GM18909 (cell line): ENCODE results near the gene MACROD2.
"Not testable (repeated sequence)": the region's sequence is repeated elsewhere in the genome, so short reads cannot be mapped to it uniquely, and the experiment has no call there.

ENCODE experiments used
- ATAC-seq: cut with Tn5 transposase; IDR thresholded peaks from one replicate; pipeline ENCODE4 v1.9.1; 2021; ENCODE audit warnings: mild to moderate bottlenecking; ENCODE audit not compliant: unreplicated experiment, poor library complexity

The MACROD2 gene

DNA sequence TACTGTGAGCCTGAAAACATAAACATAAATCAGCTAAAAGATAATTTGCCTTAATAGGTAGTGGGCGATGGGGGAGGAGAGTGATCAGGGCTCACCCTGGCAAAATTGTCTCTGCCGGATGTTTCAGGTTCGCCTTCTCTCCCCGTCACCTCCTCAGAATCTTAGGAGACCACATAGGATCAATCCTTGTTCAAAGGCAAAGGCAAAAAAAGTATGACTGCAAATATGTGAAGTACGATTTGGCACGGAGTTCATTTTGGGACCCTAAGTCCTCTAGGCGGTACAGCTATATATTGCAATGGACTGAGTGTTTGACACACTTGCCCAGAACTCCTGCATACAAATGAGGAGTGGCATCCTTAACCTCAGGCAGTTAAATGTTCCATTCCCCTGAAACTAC, 991.3 kb downstream of the MACROD2 start:
- ATAC-seq = no peak

DNA sequence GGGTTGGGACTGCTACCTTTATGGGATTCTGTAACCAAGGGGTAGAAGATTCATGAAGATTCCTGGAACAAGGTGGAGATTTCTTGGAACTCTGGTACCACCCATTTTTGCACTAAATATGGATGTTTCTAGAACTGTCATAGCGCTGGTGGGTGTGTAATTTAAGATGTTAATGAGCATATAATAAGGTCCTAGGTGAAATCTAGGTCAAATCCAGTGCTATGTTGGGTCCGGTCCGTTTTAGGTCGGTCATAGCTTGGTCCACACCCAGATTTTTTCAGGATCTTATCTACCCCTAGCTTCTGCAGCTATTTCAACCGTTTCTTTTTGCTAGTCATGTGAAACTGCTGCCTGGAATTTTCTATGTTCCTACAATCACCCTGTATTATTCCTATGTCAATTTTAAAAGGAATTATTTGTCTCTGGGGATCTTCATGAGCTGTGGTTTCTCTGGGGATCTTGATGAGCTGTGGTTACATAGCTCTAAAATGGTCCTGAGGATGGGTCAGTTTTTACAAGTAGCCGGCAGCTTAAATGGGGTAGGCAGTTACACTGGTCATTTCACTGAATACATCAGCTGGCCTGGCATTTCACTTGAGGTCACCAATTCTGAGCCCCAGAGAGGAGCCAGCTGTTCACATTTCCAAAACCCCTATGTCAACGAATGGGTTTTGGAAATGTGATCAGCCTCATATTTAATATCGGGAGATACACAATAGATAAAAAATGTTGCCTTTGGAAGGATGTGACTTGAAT, 994.4 kb downstream of the MACROD2 start:
- no peak for ATAC-seq

DNA sequence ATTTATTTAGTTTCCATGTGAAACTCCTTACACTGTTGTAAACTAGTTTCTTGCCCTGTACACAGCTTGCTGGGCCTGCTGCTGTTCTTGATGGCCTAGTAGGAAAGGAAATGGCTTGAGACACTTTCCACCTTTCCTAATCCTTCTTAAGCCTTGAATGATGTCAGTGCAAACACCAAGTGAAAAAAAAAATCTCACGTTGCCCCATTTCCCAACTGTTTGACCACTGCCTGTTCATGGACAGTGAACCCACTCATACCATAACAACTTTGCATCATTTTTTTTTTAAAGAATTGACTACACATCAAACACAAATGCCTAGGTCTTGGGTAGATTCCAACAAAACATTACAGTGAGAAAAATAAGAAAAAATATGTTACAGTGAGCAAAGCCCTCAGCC, 995.7 kb downstream of the MACROD2 start:
- ATAC-seq = no peak

- ATAC-seq = no peak
These were observed 996.8 kb downstream of the MACROD2 start for GRCh38 chr20:14992153-14992552.

DNA sequence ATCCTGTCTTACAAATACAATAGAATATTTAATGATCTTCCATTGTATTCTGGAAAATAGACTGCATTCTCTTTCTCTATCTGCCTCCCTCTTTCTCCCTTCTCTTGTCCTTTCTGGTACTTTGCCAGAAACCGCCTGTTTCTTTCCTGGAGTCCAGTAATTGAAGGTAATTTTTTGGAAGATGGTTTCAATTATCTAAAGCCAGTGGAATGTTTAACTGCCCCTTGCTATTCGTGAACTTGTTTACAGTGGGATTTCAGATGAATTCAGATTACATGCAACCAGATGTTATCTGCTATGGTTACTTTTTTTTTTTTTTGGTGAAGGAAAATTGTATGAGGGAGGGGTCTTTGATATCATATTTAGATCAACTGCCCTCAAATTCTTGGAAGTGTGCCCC, 997.6 kb downstream of the MACROD2 start:
- ATAC-seq = no peak

GRCh38 chr20:14996883-14997672, 1001.8 kb downstream of the MACROD2 start:
- ATAC-seq = no peak

- ATAC-seq = no peak
These were observed 1002.5 kb downstream of the MACROD2 start for GRCh38 chr20:14997791-14998190.

DNA sequence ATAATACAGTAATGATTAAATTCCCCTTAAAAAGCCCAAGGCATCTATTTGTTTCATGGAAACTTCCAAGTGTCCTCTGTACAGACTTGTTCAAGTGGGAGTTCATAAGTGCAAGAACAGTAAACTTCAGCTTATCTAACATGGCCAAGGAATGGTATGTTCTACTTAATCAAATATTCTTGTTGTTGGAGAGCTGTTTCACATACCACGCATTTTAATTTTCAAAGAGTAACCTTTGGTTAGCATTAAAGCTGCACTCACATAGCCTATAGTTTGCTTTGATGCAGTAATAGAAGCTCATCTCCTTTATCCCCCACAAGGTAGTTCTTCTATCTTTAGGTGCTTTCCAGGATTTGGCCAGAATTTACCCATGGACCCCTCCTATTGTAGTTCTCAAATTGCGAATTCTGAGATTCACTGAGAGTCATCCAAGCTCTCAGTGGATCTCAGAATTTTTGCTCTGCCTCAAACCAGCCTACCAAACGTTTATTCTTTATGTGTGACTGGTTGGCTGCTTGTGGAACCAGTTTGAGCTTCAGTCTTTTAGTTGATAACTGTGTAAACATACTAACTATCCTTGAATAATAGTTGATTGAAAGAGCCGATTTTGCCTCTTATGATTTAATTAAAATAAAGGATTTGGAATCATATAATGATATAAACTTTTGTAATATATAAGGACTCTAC, 1010.1 kb downstream of the MACROD2 start:
- ATAC-seq = no peak

DNA sequence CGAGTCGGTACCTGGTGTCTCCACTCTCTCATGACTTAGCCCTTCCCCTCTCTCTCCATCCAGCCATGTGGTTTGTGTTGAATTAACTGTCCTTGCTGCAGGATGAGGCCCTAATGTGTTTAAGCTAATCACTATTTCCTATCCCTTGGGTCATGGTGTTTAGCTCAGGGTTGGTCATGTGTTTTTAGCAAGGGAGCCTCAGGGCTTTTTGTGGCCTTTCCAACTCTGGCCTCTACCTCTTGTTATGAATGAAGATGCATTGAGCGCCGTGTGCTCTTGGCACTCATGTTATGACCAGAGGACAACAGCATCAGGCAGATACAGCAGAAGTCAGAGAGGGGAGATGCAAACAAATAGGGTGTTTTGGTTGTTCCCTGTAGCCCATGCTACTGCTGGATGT, 1016.3 kb downstream of the MACROD2 start:
- ATAC-seq = no peak

DNA sequence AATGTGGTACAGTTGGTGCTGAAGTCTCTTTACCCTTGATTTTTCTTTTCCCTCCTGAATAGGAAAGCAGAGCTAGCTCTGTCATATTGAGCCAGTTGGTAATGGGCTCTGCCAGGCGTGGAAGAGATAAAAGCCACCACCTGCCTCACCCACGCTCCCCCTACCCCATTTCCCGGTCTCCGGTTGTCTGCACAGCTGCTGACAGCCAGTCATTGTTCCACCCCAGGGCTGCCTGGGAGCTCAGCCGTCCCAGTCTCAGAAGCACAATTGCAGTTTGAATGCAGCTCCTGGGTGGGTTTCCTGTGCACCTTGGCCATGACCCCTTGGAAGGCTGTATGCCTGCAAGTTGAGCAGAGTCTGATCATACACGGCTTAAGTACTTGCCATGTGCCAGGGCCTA, 1017.2 kb downstream of the MACROD2 start:
- ATAC-seq = no peak

DNA sequence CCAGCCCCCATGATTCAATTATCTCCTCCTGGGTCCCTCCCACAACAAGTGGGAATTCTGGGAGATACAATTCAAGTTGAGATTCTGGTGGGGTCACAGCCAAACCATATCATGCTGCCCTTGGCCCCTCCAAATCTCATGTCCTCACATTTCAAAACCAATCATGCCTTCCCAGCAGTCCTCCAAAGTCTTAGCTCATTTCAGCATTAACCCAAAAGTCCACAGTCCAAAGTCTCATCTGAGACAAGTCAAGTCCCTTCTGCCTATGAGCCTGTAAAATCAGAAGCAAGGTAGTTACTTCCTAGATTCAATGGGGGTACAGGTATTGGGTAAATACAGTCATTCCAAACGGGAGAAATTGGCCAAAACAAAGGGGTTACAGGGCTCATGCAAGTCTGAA, 1021.6 kb downstream of the MACROD2 start:
- not testable (repeated sequence) for ATAC-seq

DNA sequence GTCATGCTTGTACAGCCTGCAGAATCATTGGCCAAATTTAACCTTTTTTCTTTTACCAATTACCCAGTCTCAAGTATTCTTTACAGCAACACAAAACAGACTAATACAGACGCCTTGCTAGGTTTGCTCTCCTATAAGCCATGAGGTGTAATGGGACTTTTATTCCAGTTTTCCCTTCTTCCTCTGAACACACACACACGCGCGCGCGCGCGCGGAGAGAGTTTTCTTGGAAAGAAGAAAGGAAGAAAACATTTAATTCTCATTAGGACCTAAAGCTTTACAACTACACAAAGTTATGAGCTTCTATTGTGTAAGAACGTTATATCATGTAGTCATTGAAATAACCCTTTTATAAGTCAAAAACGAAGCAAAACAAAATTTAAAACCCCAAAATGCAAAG, 1023.6 kb downstream of the MACROD2 start:
- no peak for ATAC-seq

GRCh38 chr20:15020845-15021244, 1025.5 kb downstream of the MACROD2 start:
- ATAC-seq = no peak

DNA sequence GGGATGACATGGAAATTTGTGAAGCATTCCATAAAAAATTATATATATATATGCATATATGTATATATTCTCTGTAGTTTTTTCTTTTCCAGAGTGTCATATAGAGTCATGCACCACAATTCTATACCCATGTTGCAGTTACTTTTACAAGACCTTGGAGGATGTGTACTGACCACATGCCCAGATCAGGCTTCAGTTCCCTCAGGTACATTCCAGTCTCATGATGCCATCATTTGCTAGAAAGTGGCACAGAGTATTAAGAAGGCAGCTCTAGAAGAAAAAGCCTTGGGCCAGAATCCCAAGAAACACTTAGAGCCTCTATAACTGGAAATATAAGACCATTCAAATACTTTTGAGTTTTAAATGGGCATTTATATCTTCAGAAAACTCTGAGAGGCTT, 1027.6 kb downstream of the MACROD2 start:
- no peak for ATAC-seq

DNA sequence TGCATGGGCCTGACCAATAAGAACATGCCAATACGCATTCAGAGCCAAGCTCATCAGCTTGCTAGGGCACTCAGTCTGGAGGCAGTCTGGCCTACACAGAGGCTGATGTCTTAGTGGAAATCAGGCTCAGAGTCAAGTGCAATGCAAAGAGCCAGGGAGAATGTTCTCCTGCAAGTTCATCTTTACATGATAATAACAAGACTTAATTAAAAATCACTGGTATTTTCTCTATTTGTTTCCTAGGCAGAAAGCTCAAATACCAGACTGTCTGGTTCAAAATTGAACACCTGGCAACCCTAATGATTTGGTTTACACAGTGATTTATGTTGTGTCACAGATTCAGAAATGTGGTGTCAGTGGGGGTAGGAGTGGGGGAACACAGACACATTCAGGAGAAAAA, 1031.4 kb downstream of the MACROD2 start:
- ATAC-seq = no peak

DNA sequence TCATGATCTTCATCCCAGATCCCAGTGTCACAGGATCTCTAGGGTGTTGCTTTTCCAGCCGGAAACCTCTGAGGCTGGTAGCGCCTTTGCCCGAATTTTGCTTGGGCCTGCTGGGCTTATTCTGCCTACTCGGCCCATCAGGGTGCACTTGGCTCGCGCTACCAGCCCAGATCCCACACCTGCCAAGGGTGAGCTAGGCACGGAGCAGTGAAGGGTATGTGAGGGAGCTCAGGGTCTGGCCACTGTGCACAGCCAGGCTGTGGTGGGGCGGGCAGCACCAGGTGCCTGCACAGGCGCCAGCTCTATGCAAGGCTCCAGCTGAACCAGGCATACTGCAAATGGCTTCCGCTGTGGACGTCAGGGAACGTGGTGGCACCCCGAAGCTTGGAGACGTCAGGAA, 1035.5 kb downstream of the MACROD2 start:
- no peak for ATAC-seq

DNA sequence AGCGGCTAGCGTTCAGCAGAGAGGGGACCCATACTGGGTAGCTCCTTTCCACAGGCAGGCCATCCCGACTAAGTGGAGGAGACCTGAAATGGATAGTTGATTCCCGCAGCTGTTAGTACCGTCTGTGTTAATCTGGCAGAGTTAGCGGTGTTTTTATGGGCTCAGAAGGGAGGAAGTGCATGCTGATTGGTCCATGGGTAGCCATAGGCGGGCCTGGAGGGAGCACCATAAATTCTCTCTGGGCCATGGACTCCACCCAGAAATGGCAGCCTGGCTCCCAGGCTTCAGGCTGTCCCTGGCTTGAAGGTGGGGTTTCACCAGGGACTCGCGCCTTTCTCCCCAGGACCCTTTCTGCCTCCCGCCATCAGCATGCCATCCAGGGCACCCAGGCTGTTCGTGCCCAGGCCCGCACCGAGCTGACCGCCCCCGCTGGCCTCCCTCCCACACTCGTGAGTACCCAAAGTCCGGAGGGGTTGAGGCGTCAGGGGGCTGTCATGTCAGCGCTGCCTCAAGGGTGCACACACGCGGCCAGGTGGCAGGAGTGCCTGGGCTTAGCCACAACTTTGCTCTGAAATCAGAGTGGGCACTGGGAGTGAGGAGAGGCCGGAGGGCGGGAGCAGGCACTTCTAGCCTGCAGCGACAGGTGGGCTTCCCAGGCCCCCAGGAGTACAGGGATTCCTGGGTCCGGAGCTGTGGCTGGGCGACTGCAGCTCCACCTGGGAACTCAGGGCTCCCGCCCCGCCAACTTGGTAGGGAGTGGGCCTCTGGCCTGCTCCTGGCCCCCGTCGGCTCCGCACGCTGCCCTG, 1036.4 kb downstream of the MACROD2 start:
- ATAC-seq = no peak

GRCh38 chr20:15032352-15032622, 1037.0 kb downstream of the MACROD2 start:
- no peak for ATAC-seq

GRCh38 chr20:15033269-15033668, 1038.0 kb downstream of the MACROD2 start:
- no peak for ATAC-seq

DNA sequence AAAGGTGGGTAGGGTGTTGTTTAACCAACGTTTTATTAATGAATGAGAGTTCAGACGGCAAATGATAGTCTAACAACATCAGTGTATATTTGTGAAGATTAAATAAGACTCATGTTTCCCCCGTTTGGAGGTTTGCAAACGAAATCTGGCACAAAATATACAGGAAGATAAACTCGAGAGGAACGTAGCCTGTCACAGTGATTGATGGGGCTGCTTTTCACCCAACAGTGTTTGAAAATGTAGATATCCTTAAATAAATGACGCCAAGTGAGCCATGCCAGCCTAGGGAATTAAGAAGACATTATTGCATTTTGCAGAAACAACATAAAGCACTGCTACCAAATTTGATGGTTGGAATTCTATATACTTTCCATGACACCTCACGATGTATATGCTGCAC, 1038.6 kb downstream of the MACROD2 start:
- ATAC-seq = no peak

- no peak for ATAC-seq
These were observed 1041.6 kb downstream of the MACROD2 start for GRCh38 chr20:15036948-15037347.
